Measurements from ENCODE around the gene MACC1.

The MACC1 gene

DNA sequence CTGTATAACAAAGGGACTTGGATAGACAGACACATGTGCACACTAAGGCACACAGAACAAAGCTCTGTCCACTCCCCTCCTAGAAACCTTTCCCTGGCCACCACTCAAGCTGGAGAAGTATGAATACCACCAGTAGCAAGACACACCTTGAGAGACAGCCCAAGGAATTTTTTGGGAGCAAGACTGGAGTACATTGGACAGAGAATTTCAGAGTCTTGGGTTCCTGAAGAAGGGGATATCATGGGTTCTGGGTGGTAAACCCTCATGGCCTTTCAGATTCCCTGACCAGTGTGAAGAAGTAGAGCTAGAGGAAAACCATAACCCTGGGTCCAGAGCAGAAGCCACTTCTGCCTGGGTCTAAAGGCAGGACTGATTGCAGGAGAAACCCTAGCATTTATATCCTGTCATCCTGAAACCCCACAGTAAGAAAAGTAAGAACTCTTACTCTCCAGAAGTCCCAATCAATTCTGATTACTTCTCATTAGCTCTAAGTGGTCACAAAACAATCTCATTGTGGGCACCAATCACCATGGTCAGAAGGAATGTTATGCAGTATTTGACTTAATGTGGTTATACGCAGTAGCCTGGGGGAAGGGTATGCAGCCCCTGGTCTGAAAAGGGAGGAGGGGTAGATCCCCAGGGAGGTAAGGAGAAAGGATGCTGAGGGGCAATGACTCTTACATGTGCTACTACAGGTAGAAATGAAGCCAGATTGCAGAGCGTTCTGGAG, 20.4 kb upstream of the MACC1 start:
- no peak for TF ChIP-seq CTCF (IDR thresholded peaks at IDR 0.05; ENCODE audit: low read depth, low read length, missing control alignments)
- DNase-seq (ENCODE audit: low read depth): no peak
- no peak overlapping the region; the same call in 1 of the 2 replicates for H3K4me3 ChIP-seq (ENCODE audit: low read depth, low read length)

GRCh38 chr7:20236790-20237189, 19.6 kb upstream of the MACC1 start:
- no peak for DNase-seq (ENCODE audit: low read depth)
- no peak for TF ChIP-seq CTCF (IDR thresholded peaks at IDR 0.05; ENCODE audit: low read depth, low read length, missing control alignments)
- H3K4me3 ChIP-seq (ENCODE audit: low read depth, low read length): no peak overlapping the region

DNA sequence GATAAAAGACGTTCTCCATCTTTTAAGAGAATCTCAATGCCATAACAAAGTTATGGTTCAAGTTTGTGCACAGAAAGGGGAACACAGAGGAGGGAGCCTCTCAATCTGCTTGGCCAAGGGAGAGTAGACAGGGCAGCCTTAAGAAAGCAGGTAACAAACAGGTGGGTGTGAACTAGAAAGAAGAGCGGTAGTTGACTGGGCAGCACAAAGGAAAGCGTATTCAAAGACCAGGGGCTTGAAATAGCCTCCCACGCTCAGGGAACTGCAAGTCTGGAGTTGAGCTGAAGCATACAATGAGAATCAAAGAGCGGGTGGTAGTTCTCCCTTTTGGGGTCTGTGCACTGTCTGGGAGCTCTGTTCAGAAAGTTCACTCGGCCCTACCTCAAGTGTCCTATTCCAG, 18.9 kb upstream of the MACC1 start:
- no peak for TF ChIP-seq CTCF (IDR thresholded peaks at IDR 0.05; ENCODE audit: low read depth, low read length, missing control alignments)
- H3K4me3 ChIP-seq (ENCODE audit: low read depth, low read length): no peak overlapping the region
- no peak for DNase-seq (ENCODE audit: low read depth)

DNA sequence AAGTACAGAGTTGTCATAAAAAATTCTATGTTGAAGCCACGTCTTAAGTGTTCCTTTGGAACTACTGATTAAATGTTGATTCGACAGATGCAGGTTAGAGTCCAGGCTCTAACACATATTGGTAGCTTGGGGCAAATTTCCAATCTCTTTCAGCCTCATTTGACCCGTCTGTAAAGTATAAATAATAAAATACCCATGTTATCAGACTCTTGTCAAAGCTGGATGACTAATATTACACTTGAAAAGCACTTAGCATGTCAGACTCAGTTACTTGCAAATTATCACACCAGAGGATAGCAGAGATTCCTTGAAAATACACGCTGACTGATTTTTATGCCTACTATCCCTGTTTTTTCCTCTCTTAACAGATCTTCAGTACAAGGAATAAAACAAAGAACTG, 18.1 kb upstream of the MACC1 start:
- no peak for TF ChIP-seq CTCF (IDR thresholded peaks at IDR 0.05; ENCODE audit: low read depth, low read length, missing control alignments)
- no peak for DNase-seq (ENCODE audit: low read depth)
- no peak overlapping the region for H3K4me3 ChIP-seq (ENCODE audit: low read depth, low read length)

GRCh38 chr7:20233362-20233761, 16.2 kb upstream of the MACC1 start:
- TF ChIP-seq CTCF (IDR thresholded peaks at IDR 0.05; ENCODE audit: low read depth, low read length, missing control alignments): no peak
- DNase-seq (ENCODE audit: low read depth): no peak
- H3K4me3 ChIP-seq (ENCODE audit: low read depth, low read length): no peak overlapping the region

DNA sequence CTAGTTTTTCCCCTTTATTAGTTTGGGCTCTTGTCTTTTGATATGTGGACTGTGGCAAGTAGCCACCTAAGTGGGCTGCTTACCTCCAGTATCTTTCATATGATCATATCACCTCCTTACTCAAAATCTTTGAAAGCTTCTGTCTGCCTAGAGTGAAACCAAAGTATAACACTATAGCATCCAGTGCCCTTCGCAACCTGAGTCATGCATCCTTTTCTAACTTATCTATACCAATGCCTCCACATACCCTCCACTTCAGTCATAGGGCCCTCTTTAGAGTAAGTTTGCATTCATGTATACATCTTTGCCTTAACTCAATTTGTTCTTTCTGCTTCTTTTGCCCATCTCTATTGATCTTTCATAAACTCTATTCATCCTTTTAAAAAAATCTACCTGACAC, 15.7 kb upstream of the MACC1 start:
- H3K4me3 ChIP-seq (ENCODE audit: low read depth, low read length): no peak overlapping the region
- TF ChIP-seq CTCF (IDR thresholded peaks at IDR 0.05; ENCODE audit: low read depth, low read length, missing control alignments): no peak
- no peak for DNase-seq (ENCODE audit: low read depth)

Data from GM12864 (cell line).